ENCODE measurements around the gene EXOC8.

DNA sequence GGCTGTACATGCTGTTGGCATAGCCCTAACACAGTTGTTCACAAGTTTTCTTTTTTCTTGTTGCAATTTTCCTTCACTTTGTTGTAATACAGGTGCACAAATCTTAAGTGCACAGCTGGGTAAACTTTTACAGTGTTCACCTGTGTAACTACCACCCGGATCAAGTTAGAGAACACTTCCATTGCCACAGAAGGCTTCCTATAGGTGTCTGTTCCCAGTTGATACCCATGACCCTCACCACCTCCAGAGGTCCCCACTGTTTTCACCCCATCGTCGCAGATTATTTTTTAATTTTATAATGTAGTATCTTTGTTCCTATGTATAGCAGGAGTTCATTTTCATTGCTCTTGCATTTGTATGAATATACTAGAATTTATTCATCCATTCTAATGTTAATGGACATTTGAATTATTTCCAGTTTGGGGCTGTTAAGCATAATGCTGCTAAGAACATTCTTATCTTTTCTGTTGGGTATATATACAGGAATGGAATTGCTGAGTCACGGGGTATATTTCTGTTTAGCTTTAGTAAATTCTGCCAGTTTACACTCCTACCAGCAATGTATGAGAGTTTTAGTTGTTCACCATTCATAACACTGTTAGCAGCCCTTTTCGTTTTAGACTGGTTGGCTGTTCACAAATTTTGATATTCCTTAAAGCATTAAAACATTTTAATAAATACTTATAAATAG lies 16.8 kb upstream of the EXOC8 start:
- TF ChIP-seq JUN (IDR thresholded peaks at IDR 0.05; ENCODE audit: borderline replicate concordance, insufficient read depth, insufficient read length, low read depth) (no peak), POLR2AphosphoS5 (IDR thresholded peaks at IDR 0.05; ENCODE audit: insufficient read depth, low read depth, low read length) (no peak), FOS (IDR thresholded peaks at IDR 0.05; ENCODE audit: borderline replicate concordance, insufficient read depth, low read length) (no peak), MYC (IDR thresholded peaks at IDR 0.05; ENCODE audit: low read depth, low read length) (no peak), POLR2A (IDR thresholded peaks at IDR 0.05; ENCODE audit: low read depth, low read length) (no peak), EZH2 (IDR thresholded peaks at IDR 0.05; ENCODE audit: borderline replicate concordance, low read depth, low read length, severe bottlenecking) (no peak), MAX (IDR thresholded peaks at IDR 0.05; ENCODE audit: insufficient read depth, insufficient read length) (no peak), GATA2 (IDR thresholded peaks at IDR 0.05; ENCODE audit: insufficient read depth, insufficient read length, low read depth, low read length) (no peak)
- TF ChIP-seq, protein P1, sequence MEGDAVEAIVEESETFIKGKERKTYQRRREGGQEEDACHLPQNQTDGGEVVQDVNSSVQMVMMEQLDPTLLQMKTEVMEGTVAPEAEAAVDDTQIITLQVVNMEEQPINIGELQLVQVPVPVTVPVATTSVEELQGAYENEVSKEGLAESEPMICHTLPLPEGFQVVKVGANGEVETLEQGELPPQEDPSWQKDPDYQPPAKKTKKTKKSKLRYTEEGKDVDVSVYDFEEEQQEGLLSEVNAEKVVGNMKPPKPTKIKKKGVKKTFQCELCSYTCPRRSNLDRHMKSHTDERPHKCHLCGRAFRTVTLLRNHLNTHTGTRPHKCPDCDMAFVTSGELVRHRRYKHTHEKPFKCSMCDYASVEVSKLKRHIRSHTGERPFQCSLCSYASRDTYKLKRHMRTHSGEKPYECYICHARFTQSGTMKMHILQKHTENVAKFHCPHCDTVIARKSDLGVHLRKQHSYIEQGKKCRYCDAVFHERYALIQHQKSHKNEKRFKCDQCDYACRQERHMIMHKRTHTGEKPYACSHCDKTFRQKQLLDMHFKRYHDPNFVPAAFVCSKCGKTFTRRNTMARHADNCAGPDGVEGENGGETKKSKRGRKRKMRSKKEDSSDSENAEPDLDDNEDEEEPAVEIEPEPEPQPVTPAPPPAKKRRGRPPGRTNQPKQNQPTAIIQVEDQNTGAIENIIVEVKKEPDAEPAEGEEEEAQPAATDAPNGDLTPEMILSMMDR (IDR thresholded peaks at IDR 0.05; ENCODE audit: extremely low read depth in 1 of 2, insufficient read depth in 1 of 2, low read depth in 1 of 2, low read length in 2 of 2): no peak

Data from endothelial cell of umbilical vein (primary cell).